Endothelial cell (in vitro differentiated cells): Measurements from ENCODE around the gene RBM19. TPM values are rescaled to one million over a fixed set of nuclear protein-coding genes. Genes with fewer than 3 reads are reported as not detected.

ENCODE experiments used
- DNase-seq: peaks from one replicate; pipeline ENCODE4 v3.0.0; 2021; ENCODE audit warnings: low spot score
- H3K27ac Mint-ChIP-seq: one replicate; pipeline ENCODE4 v1.8.0; 2021; ENCODE audit warnings: mixed read lengths, inconsistent platforms; ENCODE audit not compliant: unreplicated experiment
- H3K27me3 Mint-ChIP-seq: one replicate; pipeline ENCODE4 v1.8.0; 2021; ENCODE audit warnings: mild to moderate bottlenecking, moderate library complexity, mixed read lengths, inconsistent platforms; ENCODE audit not compliant: unreplicated experiment
- H3K36me3 Mint-ChIP-seq: one replicate; pipeline ENCODE4 v1.8.0; 2021; ENCODE audit warnings: mild to moderate bottlenecking, low read depth, mixed read lengths, inconsistent platforms; ENCODE audit not compliant: unreplicated experiment
- H3K4me1 Mint-ChIP-seq: one replicate; pipeline ENCODE4 v1.8.0; 2021; ENCODE audit warnings: mild to moderate bottlenecking, mixed read lengths, inconsistent platforms; ENCODE audit not compliant: unreplicated experiment
- H3K4me3 Mint-ChIP-seq: one replicate; pipeline ENCODE4 v1.8.0; 2021; ENCODE audit warnings: mild to moderate bottlenecking, mixed read lengths, inconsistent platforms; ENCODE audit not compliant: unreplicated experiment
- H3K9me3 Mint-ChIP-seq: one replicate; pipeline ENCODE4 v1.8.0; 2021; ENCODE audit warnings: mixed read lengths, inconsistent platforms; ENCODE audit not compliant: unreplicated experiment
- total RNA-seq: library from RNA; stranded (reverse); fragmentation: NEBNext Ultra II Directional; extraction: Animal tissue kit (Norgen Biotek cat#: 25700); gene quantifications from one replicate; pipeline ENCODE4 v1.2.1, GENCODE V29; 2021; ENCODE audit not compliant: unreplicated experiment
- TF ChIP-seq, protein P1 (sequence below): fragments of 200-600 bp; sonication (generic); IDR thresholded peaks from one replicate; pipeline ENCODE4 v1.5.0; 2021; ENCODE audit warnings: antibody characterized with exemption; ENCODE audit not compliant: unreplicated experiment

Gene RBM19
- total RNA-seq, 1 donor from 2014 or later, result 27.4 TPM

GRCh38 chr12:113844495-113845210 is 121.5 kb downstream of the RBM19 start:
- no peak overlapping the region for H3K4me3 Mint-ChIP-seq
- peaks cover 4% of the 10 kb centered on the region for H3K27me3 Mint-ChIP-seq
- H3K9me3 Mint-ChIP-seq, result no peaks in the 10 kb centered on the region
- H3K27ac Mint-ChIP-seq, result no peak overlapping the region
- no peaks in the 10 kb centered on the region for H3K4me1 Mint-ChIP-seq
- TF ChIP-seq, protein P1, sequence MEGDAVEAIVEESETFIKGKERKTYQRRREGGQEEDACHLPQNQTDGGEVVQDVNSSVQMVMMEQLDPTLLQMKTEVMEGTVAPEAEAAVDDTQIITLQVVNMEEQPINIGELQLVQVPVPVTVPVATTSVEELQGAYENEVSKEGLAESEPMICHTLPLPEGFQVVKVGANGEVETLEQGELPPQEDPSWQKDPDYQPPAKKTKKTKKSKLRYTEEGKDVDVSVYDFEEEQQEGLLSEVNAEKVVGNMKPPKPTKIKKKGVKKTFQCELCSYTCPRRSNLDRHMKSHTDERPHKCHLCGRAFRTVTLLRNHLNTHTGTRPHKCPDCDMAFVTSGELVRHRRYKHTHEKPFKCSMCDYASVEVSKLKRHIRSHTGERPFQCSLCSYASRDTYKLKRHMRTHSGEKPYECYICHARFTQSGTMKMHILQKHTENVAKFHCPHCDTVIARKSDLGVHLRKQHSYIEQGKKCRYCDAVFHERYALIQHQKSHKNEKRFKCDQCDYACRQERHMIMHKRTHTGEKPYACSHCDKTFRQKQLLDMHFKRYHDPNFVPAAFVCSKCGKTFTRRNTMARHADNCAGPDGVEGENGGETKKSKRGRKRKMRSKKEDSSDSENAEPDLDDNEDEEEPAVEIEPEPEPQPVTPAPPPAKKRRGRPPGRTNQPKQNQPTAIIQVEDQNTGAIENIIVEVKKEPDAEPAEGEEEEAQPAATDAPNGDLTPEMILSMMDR, result no peak
- no peak for DNase-seq
- peaks cover 6% of the 10 kb centered on the region for H3K36me3 Mint-ChIP-seq

GRCh38 chr12:113842699-113843098 is 123.4 kb downstream of the RBM19 start:
- Mint-ChIP-seq H3K27ac (no peak overlapping the region), H3K4me1 (no peaks in the 10 kb centered on the region), H3K9me3 (no peaks in the 10 kb centered on the region), H3K36me3 (peaks cover 6% of the 10 kb centered on the region), H3K27me3 (peaks cover 1% of the 10 kb centered on the region), H3K4me3 (peak overlapping the region; percentile 6)
- no peak for DNase-seq
- TF ChIP-seq, protein P1, result no peak

DNA sequence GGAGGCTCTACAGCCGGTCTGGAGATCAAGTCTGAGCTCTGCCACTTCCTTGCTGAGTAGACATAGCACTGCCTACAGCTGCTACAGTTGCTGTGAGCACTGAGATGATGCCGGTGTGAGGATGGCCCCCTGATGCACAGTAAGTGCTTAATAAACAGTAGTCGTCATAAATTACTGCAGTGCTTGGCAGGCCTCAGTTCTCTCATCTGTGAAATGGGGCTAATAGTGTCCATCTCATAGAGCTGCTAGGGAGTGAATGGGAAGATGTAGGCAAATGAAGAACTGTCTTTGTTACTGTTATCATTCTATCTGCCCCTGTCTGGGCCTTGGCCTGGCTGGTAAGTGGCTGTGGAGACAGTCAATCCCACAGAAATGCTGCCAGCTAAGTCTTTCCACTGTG is 124.3 kb downstream of the RBM19 start:
- Mint-ChIP-seq H3K36me3 (peaks cover 6% of the 10 kb centered on the region), H3K9me3 (no peaks in the 10 kb centered on the region), H3K4me3 (no peak overlapping the region), H3K27ac (no peak overlapping the region), H3K27me3 (peaks cover 1% of the 10 kb centered on the region), H3K4me1 (no peaks in the 10 kb centered on the region)
- no peak for DNase-seq
- TF ChIP-seq, protein P1, result no peak

DNA sequence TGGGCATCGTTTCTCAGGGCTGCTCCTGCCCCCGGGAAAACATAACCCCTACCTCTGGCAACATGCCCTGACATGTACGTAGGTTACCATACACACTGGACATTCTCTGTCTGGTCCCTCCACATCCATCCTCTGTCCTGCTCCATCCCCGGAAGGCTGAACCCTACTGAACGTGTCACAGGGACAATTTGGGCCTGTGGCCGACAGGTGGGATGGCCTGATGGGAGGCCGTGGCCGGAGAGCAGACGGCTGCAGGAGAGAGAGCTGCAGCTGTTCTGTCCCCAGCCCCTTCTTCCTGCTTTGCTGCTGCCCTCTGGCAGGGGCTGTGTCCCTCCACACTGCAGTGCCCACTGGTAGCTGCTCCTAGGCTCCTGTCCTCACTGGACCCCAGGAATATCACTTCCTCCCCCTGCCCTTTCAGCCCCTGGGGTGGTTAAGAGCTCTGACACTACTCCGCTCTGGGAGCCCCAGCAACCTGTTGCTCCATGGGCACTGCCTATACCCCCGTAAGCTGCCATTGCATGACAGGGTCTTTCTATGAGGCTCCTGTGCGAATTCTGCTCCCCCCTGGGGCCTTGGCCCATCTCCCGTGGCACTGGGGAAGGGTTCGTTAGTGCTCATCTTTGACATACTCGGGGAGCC is 125.6 kb downstream of the RBM19 start:
- Mint-ChIP-seq H3K27ac (no peak overlapping the region), H3K36me3 (peaks cover 6% of the 10 kb centered on the region), H3K4me3 (no peak overlapping the region), H3K27me3 (peaks cover 1% of the 10 kb centered on the region), H3K9me3 (no peaks in the 10 kb centered on the region), H3K4me1 (peaks cover 3% of the 10 kb centered on the region)
- TF ChIP-seq, protein P1, result no peak
- no peak for DNase-seq

- TF ChIP-seq, protein P1, result no peak
- H3K36me3 Mint-ChIP-seq, result peaks cover 6% of the 10 kb centered on the region
- peaks cover 3% of the 10 kb centered on the region for H3K4me1 Mint-ChIP-seq
- DNase-seq, result no peak
- H3K9me3 Mint-ChIP-seq, result no peaks in the 10 kb centered on the region
- H3K4me3 Mint-ChIP-seq, result no peak overlapping the region
- H3K27ac Mint-ChIP-seq, result no peak overlapping the region
- peaks cover under 1% of the 10 kb centered on the region for H3K27me3 Mint-ChIP-seq
These were observed 127.2 kb downstream of the RBM19 start for GRCh38 chr12:113838896-113839295.
